Smooth muscle cell (in vitro differentiated cells): Measurements from ENCODE around the gene GTF2A1L. TPM values are rescaled to one million over a fixed set of nuclear protein-coding genes. Genes with fewer than 3 reads are reported as not detected.

Source experiments
- DNase-seq: peaks from one replicate; lab custom pipeline; 2025; ENCODE audit not compliant: unreplicated experiment; lab: John Stamatoyannopoulos, UW
- H2AFZ ChIP-seq: fragments of 200-600 bp; sonication (generic); 2 replicates; pipeline ENCODE4 v1.6.0; 2016; ENCODE audit warnings: antibody characterized with exemption, low read depth, mild to moderate bottlenecking
- H3F3A ChIP-seq: fragments of 200-600 bp; sonication (generic); 2 replicates; pipeline ENCODE4 v1.6.0; 2017; ENCODE audit warnings: antibody characterized with exemption, low read depth
- H3K27ac ChIP-seq: fragments of 200-600 bp; sonication (generic); 2 replicates; pipeline ENCODE4 v1.5.1; 2016; ENCODE audit warnings: low read depth, mild to moderate bottlenecking
- H3K27me3 ChIP-seq: fragments of 200-600 bp; sonication (generic); 2 replicates; pipeline ENCODE4 v1.6.1; 2016; ENCODE audit warnings: low read depth, mild to moderate bottlenecking
- H3K36me3 ChIP-seq: fragments of 200-600 bp; sonication (generic); 2 replicates; pipeline ENCODE4 v1.5.1; 2016; ENCODE audit warnings: low read depth
- H3K4me1 ChIP-seq: fragments of 200-600 bp; sonication (generic); 2 replicates; pipeline ENCODE4 v1.5.1; 2016; ENCODE audit warnings: low read depth
- H3K4me2 ChIP-seq: fragments of 200-600 bp; sonication (generic); 2 replicates; pipeline ENCODE4 v1.6.0; 2016; ENCODE audit warnings: mild to moderate bottlenecking
- H3K4me3 ChIP-seq: fragments of 200-600 bp; sonication (generic); 2 replicates; pipeline ENCODE4 v1.5.1; 2016; ENCODE audit warnings: mild to moderate bottlenecking
- H3K79me2 ChIP-seq: fragments of 200-600 bp; sonication (generic); 2 replicates; pipeline ENCODE4 v1.6.0; 2016; ENCODE audit warnings: low read depth, mild to moderate bottlenecking
- H3K9ac ChIP-seq: fragments of 200-600 bp; sonication (generic); 2 replicates; pipeline ENCODE4 v1.6.0; 2016; ENCODE audit warnings: low read depth
- H3K9me3 ChIP-seq: fragments of 200-600 bp; sonication (generic); replicated peaks from 2 replicates; pipeline ENCODE4 v1.5.1; 2016; ENCODE audit warnings: low read depth
- H4K20me1 ChIP-seq: fragments of 200-600 bp; sonication (generic); 2 replicates; pipeline ENCODE4 v1.6.0; 2016; ENCODE audit warnings: low read depth
- CTCF ChIP-seq: fragments of 200-600 bp; sonication (generic); IDR thresholded peaks from 2 replicates; pipeline ENCODE4 v1.5.1; 2017; ENCODE audit warnings: borderline replicate concordance, mild to moderate bottlenecking, antibody characterized with exemption; ENCODE audit not compliant: insufficient read depth, poor library complexity, severe bottlenecking
- WGBS: methylation state at CpG from one replicate; pipeline ENCODE4 v1.1.7; 2016; ENCODE audit warnings: low lambda C conversion rate; 5-methylcytosine and 5-hydroxymethylcytosine counted together
- polyA plus RNA-seq: library from polyadenylated mRNA; unstranded; fragments of >200 nt; fragmentation: Nextera tagmentation; extraction: Ambion mirVana; gene quantifications from 2 replicates; pipeline ENCODE4 v1.2.1, GENCODE V29; 2016
- total RNA-seq: library from RNA; depleted of rRNA; stranded (reverse); fragments of >200 nt; gene quantifications from 2 replicates; pipeline ENCODE4 v1.2.3, GENCODE V29; 2014

GTF2A1L gene
- total RNA-seq (9.7 and 12.6 TPM in 2 replicates), polyA plus RNA-seq (3.0 and 3.5 TPM in 2 replicates)

GRCh38 chr2:48617618-48618017, at the start of gene GTF2A1L:
TSS of gene GTF2A1L (plus strand) at chr2:48617856. CDS start at chr2:48617875, 19 bp downstream.
- Histone ChIP-seq H3K4me2 (no peak within 1 kb of the TSS), H2AFZ (no peak within 1 kb of the TSS), H3K36me3 (no peaks in the 10 kb centered on the region), H3K27ac (no peak within 1 kb of the TSS), H4K20me1 (no peaks in the 10 kb centered on the region), H3K27me3 (no peaks in the 10 kb centered on the region), H3K9me3 (no peaks in the 10 kb centered on the region), H3K4me3 (no peak within 1 kb of the TSS), H3K79me2 (no peaks in the 10 kb centered on the region), H3K4me1 (no peaks in the 10 kb centered on the region), H3K9ac (no peak within 1 kb of the TSS), H3F3A (no peaks in the 10 kb centered on the region)
- no peak for TF ChIP-seq CTCF
- DNase-seq = no peak
- 97% methylated on average over 26 of the region's 26 CpGs for WGBS

- Histone ChIP-seq H3F3A (peaks cover 11% of the 10 kb centered on the region), H3K79me2 (peaks cover 66% of the 10 kb centered on the region), H3K4me1 (peaks cover 17% of the 10 kb centered on the region), H3K36me3 (no peaks in the 10 kb centered on the region), H2AFZ (no peak overlapping the region), H3K9me3 (no peaks in the 10 kb centered on the region), H3K4me2 (peak overlapping the region; percentile 48), H3K27me3 (no peaks in the 10 kb centered on the region), H3K4me3 (no peak overlapping the region), H4K20me1 (peaks cover 84% of the 10 kb centered on the region), H3K27ac (peak overlapping the region; percentile 81), H3K9ac (peak overlapping the region; percentile 4)
- WGBS = 88% methylated on average over 4 of the region's 4 CpGs
- no peak for TF ChIP-seq CTCF
- no peak for DNase-seq
Measured at GRCh38 chr2:48568547-48568946, 49.1 kb upstream of the GTF2A1L start.

- Histone ChIP-seq H3K79me2 (peaks cover 67% of the 10 kb centered on the region), H3F3A (peaks cover 14% of the 10 kb centered on the region), H4K20me1 (peaks cover 82% of the 10 kb centered on the region), H3K9me3 (no peaks in the 10 kb centered on the region), H3K27me3 (no peaks in the 10 kb centered on the region), H3K4me1 (peaks cover 17% of the 10 kb centered on the region), H3K27ac (peak overlapping the region; percentile 81), H3K4me3 (no peak overlapping the region), H2AFZ (no peak overlapping the region), H3K36me3 (no peaks in the 10 kb centered on the region), H3K9ac (peak overlapping the region; percentile 4), H3K4me2 (no peak overlapping the region)
- DNase-seq = no peak
- no peak for TF ChIP-seq CTCF
Measured at GRCh38 chr2:48569433-48569832, 48.2 kb upstream of the GTF2A1L start.

GRCh38 chr2:48572816-48573215, 44.8 kb upstream of the GTF2A1L start:
- H3K79me2 ChIP-seq = peaks cover 63% of the 10 kb centered on the region
- no peak overlapping the region for H3K4me3 ChIP-seq
- peaks cover 14% of the 10 kb centered on the region for H3K4me1 ChIP-seq
- no peaks in the 10 kb centered on the region for H3K9me3 ChIP-seq
- no peak for TF ChIP-seq CTCF
- no peaks in the 10 kb centered on the region for H3K36me3 ChIP-seq
- H2AFZ ChIP-seq = no peak overlapping the region
- H4K20me1 ChIP-seq = peaks cover 75% of the 10 kb centered on the region
- WGBS = 46% methylated on average over 5 of the region's 5 CpGs
- H3F3A ChIP-seq = peaks cover 11% of the 10 kb centered on the region
- no peak overlapping the region for H3K4me2 ChIP-seq
- DNase-seq = no peak
- no peaks in the 10 kb centered on the region for H3K27me3 ChIP-seq
- peak overlapping the region; percentile 44 for H3K27ac ChIP-seq
- peak overlapping the region; percentile 21 for H3K9ac ChIP-seq
